ENCODE measurements around the gene CA14. TPM values are rescaled to one million over a fixed set of nuclear protein-coding genes. Genes with fewer than 3 reads are reported as not detected.
"Not testable (repeated sequence)": the region's sequence is repeated elsewhere in the genome, so short reads cannot be mapped to it uniquely, and the experiment has no call there.

The CA14 gene
- total RNA-seq, 1 donor from 2014 or later: 0.28 TPM

- peak; percentile 95 for ATAC-seq
Observed at GRCh38 chr1:150281758-150282557, 24.4 kb downstream of the CA14 start, which contains the start of gene CIART. Gene CIART, plus strand, starts transcription at chr1:150282554. Its CDS starts 714 bp downstream, at chr1:150283268.

- peak; percentile 22 for ATAC-seq
Observed at GRCh38 chr1:150282558-150282958, 25.0 kb downstream of the CA14 start.

DNA sequence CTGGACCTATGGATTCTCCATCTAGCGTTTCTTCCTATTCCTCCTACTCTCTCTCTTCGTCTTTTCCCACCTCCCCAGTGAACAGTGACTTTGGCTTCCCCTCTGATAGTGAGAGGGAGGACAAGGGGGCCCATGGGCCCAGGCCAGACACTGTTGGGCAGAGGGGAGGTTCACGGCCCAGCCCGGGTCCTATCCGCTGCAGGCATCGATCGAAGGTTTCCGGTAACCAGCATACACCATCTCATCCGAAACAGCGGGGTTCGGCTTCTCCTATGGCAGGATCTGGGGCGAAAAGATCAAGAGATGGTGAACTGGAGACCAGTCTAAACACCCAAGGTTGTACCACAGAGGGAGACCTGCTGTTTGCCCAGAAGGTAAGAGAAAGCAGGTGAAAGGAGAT is 25.7 kb downstream of the CA14 start:
- ATAC-seq: no peak

GRCh38 chr1:150288382-150288781 is 30.8 kb downstream of the CA14 start:
- no peak for ATAC-seq

DNA sequence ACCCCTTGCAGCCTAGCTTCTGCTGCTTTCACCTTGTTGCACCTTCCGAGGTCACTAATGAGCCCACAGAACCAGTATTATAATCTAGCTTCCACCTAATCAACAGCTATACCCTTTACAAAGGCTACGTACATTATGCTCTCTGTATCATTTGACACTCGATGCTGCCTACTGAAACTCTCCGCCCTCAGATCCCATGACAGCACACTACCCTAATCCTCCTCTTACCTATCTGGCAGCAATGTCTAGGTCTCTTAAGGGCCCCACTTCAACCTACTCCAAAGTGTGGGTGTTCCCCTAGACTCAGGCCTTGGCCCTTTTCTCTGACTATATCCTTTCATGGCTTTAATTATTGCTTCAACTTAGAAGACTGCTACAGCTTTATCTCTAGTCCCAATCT is 31.2 kb downstream of the CA14 start:
- ATAC-seq: no peak

DNA sequence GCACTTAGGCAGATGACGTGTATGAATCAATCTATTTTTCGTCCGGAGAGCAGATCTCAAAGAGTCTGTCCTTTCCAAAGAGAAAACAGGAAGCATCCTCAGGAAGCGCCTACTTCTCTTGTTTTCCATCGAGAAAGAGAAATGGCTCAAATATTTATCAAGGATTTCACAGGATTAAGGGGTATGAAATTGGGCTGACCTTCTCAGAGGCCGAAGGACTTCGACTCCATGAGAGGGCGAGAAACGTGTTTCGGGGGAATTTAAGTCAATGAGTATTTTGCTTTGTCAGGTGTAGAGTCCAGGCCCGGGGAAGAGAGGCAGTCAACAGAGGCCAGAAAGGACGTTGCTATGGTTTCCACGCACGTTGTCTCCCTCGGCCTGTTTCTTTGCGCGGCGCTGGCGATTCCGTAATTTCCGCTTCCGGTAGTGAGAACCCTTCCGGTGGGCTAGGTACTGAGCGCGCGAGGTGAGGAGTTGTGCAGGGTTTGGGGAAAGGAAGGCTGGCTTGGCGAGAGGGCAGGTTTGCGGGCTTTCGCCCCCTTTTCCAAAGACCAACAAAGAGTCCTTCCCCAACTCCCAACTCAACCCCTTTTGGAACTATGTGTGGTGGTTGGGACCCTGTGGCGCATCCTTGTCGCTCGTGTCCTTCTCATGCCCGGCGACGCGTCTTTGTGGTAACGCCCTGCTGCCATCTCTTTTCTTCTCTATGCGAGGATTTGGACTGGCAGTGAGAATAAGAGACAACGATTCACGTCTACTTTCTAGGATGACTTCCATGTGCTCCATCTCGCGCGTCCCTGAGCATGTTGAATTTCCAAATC is 36.1 kb downstream of the CA14 start, which contains the start of gene MRPS21:
Gene MRPS21, plus strand, starts transcription at position 429 of the 821 bp plus-strand sequence. CDS start 506 bp downstream, outside the sequence.
- ATAC-seq: peak; percentile 97

DNA sequence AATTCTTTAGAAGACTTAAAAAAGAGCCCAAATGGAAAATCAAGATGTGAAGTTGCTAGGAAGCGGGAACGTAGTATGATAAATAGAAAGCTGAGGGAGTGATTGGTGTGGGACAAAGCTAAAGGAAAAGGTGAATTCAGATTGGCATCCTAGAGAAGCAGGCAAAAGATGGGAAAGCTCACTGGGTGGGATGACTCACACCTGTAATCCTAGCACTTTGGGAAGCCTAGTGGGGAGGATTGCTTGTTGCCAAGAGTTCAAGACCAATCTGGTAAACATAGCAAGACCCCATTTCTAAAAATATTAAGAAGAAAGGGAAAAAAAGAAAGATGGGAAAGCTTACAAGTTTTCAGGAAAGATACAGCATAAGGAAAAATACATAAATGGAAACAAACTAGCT is 37.9 kb downstream of the CA14 start:
- ATAC-seq: no peak

- ATAC-seq: no peak
Observed at GRCh38 chr1:150299716-150300115, 42.1 kb downstream of the CA14 start.

GRCh38 chr1:150302338-150302737 is 44.8 kb downstream of the CA14 start:
- ATAC-seq: no peak

DNA sequence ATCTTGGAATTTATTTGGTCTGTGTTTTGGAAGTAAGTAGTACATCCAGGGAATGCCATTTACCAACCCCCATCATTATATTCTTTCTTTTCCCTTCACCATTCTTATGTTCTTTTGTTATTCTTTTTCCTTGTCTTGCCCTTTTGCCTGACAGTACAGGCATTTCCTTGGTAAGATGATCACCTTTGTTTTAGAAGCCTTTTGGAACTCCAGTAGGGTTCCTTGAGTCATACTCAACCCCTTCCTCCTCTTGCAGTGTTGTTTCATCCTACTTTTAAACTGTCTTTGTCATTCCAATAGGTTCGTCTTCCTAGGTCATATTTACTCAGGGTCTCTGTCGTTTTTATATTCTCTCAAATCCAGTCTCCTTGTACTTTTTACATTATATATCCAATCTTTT is 45.3 kb downstream of the CA14 start:
- ATAC-seq: no peak

DNA sequence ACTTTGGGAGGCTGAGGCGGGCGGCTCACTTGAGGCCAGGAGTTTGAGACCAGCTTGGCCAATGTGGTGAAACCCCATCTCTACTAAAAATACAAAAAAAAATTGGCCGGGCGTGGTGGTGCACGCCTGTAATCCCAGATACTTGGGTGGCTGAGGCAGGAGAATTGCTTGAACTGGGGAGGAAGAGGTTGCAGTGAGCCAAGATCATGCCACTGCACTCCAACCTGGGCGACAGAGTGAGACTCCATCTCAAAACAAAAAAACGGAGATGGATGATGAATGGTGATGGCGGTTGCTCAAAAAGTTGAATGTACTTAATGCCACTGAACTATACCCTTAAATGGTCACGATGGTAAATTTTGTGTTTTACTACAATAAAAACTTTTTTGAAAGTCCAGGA is 51.0 kb downstream of the CA14 start:
- not testable (repeated sequence) for ATAC-seq

DNA sequence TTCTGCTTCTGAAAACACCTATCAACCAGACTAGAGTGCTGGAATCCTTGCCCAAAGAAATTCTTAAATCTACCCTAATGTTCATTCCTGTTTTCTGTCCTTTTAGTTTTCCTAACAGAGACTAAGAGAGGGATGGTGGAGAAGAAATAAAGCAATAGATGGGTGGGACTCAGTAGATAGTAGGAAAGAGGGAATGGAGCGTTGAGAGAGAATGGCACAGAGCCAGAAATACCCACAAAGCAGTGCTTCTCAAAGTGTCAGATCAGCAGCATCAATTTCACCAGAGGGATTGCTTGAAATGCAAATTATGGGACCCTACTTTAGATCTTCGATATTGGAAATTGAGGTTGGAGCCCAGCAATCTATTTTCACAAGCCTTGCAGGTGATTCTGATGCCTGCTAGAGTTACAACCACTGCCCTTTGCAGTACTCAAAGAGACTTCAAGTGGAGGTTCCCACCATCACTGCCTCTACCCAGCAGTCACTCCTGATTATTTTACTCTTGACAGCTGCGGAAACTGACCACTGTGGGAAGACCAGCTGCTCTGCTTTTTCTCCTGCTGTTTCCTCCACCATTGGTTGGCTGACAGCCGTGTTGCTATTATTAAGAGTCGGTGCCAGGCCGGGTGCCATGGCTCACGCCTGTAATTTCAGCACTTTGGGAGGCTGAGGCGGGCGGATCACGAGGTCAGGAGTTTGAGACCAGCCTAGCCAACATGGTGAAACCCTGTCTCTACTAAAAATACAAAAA is 52.4 kb downstream of the CA14 start:
- no peak for ATAC-seq

DNA sequence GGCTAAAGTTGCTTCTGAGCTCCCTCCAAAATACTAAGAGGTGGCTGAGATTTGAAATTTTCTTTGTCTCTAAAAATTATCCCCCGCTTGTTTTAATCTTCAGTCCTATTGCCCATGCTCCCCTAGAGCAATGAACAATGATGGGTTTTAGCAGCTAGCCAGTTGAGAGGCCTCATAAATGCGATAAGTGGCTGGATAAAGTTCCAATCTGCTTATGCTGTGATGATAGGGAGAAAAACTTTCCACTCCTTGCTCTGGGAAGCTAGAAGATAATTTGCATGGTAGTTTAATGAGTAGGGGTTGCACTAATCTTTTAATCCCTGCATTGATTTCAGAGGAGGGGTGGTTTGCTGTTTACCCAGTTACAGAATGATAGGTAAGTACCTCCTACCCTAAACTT is 54.2 kb downstream of the CA14 start:
- no peak for ATAC-seq

Other genes starting within 250 kb of the CA14 start
- gene OTUD7B, start 247.0 kb upstream of the CA14 start, total RNA-seq: 11.8 TPM
- gene VPS45, start 190.0 kb upstream of the CA14 start, total RNA-seq: 22.4 TPM
- gene PLEKHO1, start 107.9 kb upstream of the CA14 start, total RNA-seq: 4.1 TPM
- gene ANP32E, start 21.7 kb upstream of the CA14 start, total RNA-seq: 15.1 TPM
- 113 TPM for gene APH1A, start 11.2 kb downstream of the CA14 start, total RNA-seq
- gene C1orf54, start 15.0 kb downstream of the CA14 start, total RNA-seq: 4.5 TPM
- 3.1 TPM for gene CIART, start 24.8 kb downstream of the CA14 start, total RNA-seq
- gene MRPS21, start 36.1 kb downstream of the CA14 start, total RNA-seq: 64.9 TPM
- 21.5 TPM for gene PRPF3, start 63.8 kb downstream of the CA14 start, total RNA-seq
- 17.9 TPM for gene RPRD2, start 106.4 kb downstream of the CA14 start, total RNA-seq
- gene TARS2, start 229.6 kb downstream of the CA14 start, total RNA-seq: 20.3 TPM